MM.1S (cell line): ENCODE data around the gene TTC28.

Experiments used
- CTCF ChIP-seq: fragments of 300-600 bp; sonication (generic); IDR thresholded peaks from 2 replicates; pipeline ENCODE4 v1.5.1; 2016; ENCODE audit warnings: antibody characterized with exemption, low read length, mixed read lengths
- EZH2 ChIP-seq: fragments of 300-600 bp; sonication (generic); optimal IDR thresholded peaks from 2 replicates; pipeline ENCODE3; 2017; ENCODE audit warnings: low read depth, mild to moderate bottlenecking, antibody characterized with exemption, low read length, mixed read lengths

DNA sequence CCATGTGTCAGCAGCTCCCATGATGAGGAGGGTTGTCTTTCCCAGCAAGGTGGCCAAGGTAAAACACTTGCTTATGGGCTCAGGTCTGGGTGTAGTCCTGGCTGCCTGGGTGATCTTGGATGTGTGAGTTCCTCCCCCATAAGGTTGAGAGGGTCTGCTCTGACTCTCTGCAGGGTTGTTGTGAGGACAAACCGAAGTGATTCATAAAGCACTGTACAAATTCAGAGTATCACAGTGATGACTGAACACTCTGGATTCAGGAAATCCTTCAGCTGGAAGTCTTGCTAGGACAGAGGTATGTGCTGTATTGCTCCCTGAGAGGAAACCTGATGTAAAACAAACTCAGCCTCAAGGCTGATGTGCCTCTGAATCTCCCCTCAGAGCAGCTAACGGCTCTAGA is 539.7 kb downstream of the TTC28 start:
- TF ChIP-seq CTCF (no peak), EZH2 (no peak)
